OCI-LY3 (cell line): ENCODE data around the gene JPH4.
A peak's percentile ranks its signal among the peaks of the same experiment; 100 is the strongest.

Source experiments
- H2AFZ ChIP-seq: fragments of 200-600, 300-600 bp; shearing (Covaris generic); 2 replicates; pipeline ENCODE4 v1.6.0; 2014; ENCODE audit warnings: antibody characterized with exemption, low read depth, low read length
- H3K27ac ChIP-seq: fragments of 200-600, 300-600 bp; sonication (generic); 2 replicates; pipeline ENCODE4 v1.5.1; 2014; ENCODE audit warnings: mild to moderate bottlenecking, low read length, moderate library complexity, mixed read lengths
- H3K27me3 ChIP-seq: fragments of 200-600, 300-600 bp; sonication (generic); 2 replicates; pipeline ENCODE4 v1.6.1; 2014; ENCODE audit warnings: low read depth, low read length, mixed read lengths
- H3K36me3 ChIP-seq: fragments of 200-600, 300-600 bp; sonication (generic); replicated peaks from 2 replicates; pipeline ENCODE3; 2014; ENCODE audit warnings: low read depth, low read length, mixed read lengths
- H3K4me1 ChIP-seq: fragments of 300-600, 200-600 bp; sonication (generic); 2 replicates; pipeline ENCODE4 v1.6.1; 2014; ENCODE audit warnings: low read length, mixed read lengths
- H3K4me2 ChIP-seq: fragments of 200-600, 300-600 bp; sonication (generic); 2 replicates; pipeline ENCODE4 v1.6.1; 2014; ENCODE audit warnings: low read length, mixed read lengths
- H3K4me3 ChIP-seq: fragments of 300-600, 200-600 bp; sonication (generic); 2 replicates; pipeline ENCODE4 v1.5.1; 2014; ENCODE audit warnings: antibody characterized with exemption, mild to moderate bottlenecking, low read length, moderate library complexity
- H3K79me2 ChIP-seq: fragments of 300-600, 200-600 bp; shearing (Covaris generic); 2 replicates; pipeline ENCODE4 v1.6.1; 2014; ENCODE audit warnings: mild to moderate bottlenecking, low read length, mixed read lengths
- H3K9ac ChIP-seq: fragments of 300-600, 200-600 bp; shearing (Covaris generic); 2 replicates; pipeline ENCODE4 v1.6.0; 2014; ENCODE audit warnings: mild to moderate bottlenecking, low read length, moderate library complexity
- H3K9me3 ChIP-seq: fragments of 200-600, 300-600 bp; shearing (Covaris generic); 2 replicates; pipeline ENCODE4 v1.6.1; 2014; ENCODE audit warnings: low read length, mixed read lengths; ENCODE audit not compliant: insufficient read depth
- H4K20me1 ChIP-seq: fragments of 200-600, 300-600 bp; sonication (generic); 2 replicates; pipeline ENCODE4 v1.6.1; 2016; ENCODE audit warnings: low read length, mixed read lengths; ENCODE audit not compliant: insufficient read depth
- CTCF ChIP-seq: fragments of 200-600, 300-600 bp; sonication (generic); IDR thresholded peaks from 2 replicates; pipeline ENCODE4 v1.5.1; 2014; ENCODE audit warnings: antibody characterized with exemption, low read length, low read depth
- EZH2phosphoT487 ChIP-seq: fragments of 200-600 bp; shearing (Covaris generic); IDR thresholded peaks from 2 replicates; pipeline ENCODE4 v1.6.1; 2018; ENCODE audit warnings: antibody characterized with exemption, mixed run types, low read depth

JPH4 gene

DNA sequence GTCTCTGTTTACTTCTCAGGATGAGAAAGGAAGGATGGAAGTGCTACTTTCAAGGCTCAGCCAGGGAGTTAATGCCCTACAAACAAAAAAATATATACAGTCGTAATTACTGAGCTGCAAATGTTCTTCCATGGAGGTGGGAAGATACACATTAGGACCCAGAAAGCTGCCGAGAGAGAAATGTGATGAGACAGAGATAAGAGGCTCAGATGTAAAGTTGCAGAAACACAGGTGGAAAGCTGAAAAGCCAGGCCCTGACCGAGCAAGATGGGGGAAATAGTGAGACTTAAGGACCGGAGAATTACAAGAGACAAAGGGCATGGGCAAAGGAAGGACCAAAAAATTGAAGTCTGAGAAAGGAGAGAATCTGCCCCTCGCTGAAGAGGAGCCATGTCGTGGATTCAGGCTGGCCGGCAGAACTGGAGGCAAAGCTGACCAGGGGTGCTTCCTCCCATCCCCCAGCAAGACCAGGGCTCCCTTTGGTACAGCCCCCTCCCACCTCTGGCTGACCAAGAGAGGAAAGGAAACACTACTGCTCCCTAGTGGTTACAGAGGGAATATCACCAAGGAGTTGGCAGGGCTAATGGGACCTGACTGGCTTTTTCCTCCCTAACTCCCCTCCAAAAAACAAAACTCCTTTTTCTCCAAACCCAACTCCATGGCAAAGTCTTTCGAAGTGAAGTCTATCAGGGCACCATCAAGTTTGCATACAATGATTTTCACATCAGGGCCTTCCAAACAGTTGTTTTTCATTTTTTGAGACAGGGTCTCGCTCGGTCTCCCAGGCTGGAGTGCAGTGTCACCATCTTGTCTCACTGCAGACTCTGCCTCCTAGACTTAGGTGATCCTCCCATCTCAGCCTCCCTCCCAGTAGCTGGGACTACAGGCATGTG, 39.1 kb downstream of the JPH4 start:
- Histone ChIP-seq H3K9ac (no peak overlapping the region), H3K4me3 (no peak overlapping the region), H3K4me2 (peak overlapping the region; percentile 26), H3K27me3 (no peaks in the 10 kb centered on the region), H2AFZ (no peak overlapping the region), H3K79me2 (no peaks in the 10 kb centered on the region), H3K36me3 (no peaks in the 10 kb centered on the region), H3K27ac (no peak overlapping the region), H3K4me1 (0 out of 2 replicates have a peak, but pooled peaks cover 4% of the 10 kb centered on the region), H4K20me1 (no peaks in the 10 kb centered on the region), H3K9me3 (no peaks in the 10 kb centered on the region)
- TF ChIP-seq EZH2phosphoT487 = no peak
- peak; percentile 69 for TF ChIP-seq CTCF

- H3K79me2 ChIP-seq = no peaks in the 10 kb centered on the region
- H3K4me3 ChIP-seq = no peak overlapping the region
- H2AFZ ChIP-seq = no peak overlapping the region
- peak overlapping the region; percentile 26; the same call in 1 of the 2 replicates for H3K4me2 ChIP-seq
- no peaks in the 10 kb centered on the region for H3K36me3 ChIP-seq
- H3K4me1 ChIP-seq = 0 out of 2 replicates have a peak, but pooled peaks cover 4% of the 10 kb centered on the region
- H3K27ac ChIP-seq = no peak overlapping the region
- H3K9me3 ChIP-seq = no peaks in the 10 kb centered on the region
- no peaks in the 10 kb centered on the region for H3K27me3 ChIP-seq
- TF ChIP-seq EZH2phosphoT487 (no peak), CTCF (no peak)
- H3K9ac ChIP-seq = no peak overlapping the region
- H4K20me1 ChIP-seq = no peaks in the 10 kb centered on the region
Measured at GRCh38 chr14:23538785-23539184, 39.8 kb downstream of the JPH4 start.

- Histone ChIP-seq H3K4me3 (no peak overlapping the region), H3K79me2 (no peaks in the 10 kb centered on the region), H3K27ac (no peak overlapping the region), H3K36me3 (no peaks in the 10 kb centered on the region), H3K4me1 (0 out of 2 replicates have a peak, but pooled peaks cover 4% of the 10 kb centered on the region), H2AFZ (no peak overlapping the region), H3K9ac (no peak overlapping the region), H3K4me2 (no peak overlapping the region), H3K9me3 (no peaks in the 10 kb centered on the region), H4K20me1 (no peaks in the 10 kb centered on the region), H3K27me3 (no peaks in the 10 kb centered on the region)
- TF ChIP-seq EZH2phosphoT487 (no peak), CTCF (no peak)
Measured at GRCh38 chr14:23538050-23538718, 40.4 kb downstream of the JPH4 start.
